Parathyroid adenoma (tissue), 2 donors: Measurements from ENCODE around the gene ZC3H7B.

Source experiments
- H2AFZ ChIP-seq: fragments of 300-600 bp; sonication (generic); one replicate; pipeline ENCODE4 v1.7.0; 2017; ENCODE audit warnings: antibody characterized with exemption, mild to moderate bottlenecking
- H3K27ac ChIP-seq: fragments of 300-600 bp; sonication (generic); one replicate; pipeline ENCODE4 v1.7.0; 2017
- H3K27me3 ChIP-seq: fragments of 300-600 bp; sonication (generic); one replicate; pipeline ENCODE4 v1.7.0; 2017; ENCODE audit warnings: low read length; ENCODE audit not compliant: control insufficient read depth, insufficient read depth
- H3K36me3 ChIP-seq: fragments of 300-600 bp; sonication (generic); one replicate; pipeline ENCODE4 v1.7.0; 2017; ENCODE audit warnings: low read length; ENCODE audit not compliant: control insufficient read depth, insufficient read depth
- H3K4me1 ChIP-seq: fragments of 300-600 bp; sonication (generic); one replicate; pipeline ENCODE4 v1.7.0; 2017; ENCODE audit warnings: control low read depth
- H3K4me2 ChIP-seq: fragments of 300-600 bp; sonication (generic); one replicate; pipeline ENCODE4 v1.7.0; 2017; ENCODE audit warnings: low read length
- H3K4me3 ChIP-seq: fragments of 300-600 bp; sonication (generic); one replicate; pipeline ENCODE4 v1.7.0; 2017; ENCODE audit warnings: low read depth, low read length
- H3K79me2 ChIP-seq: fragments of 300-600 bp; sonication (generic); one replicate; pipeline ENCODE4 v1.7.0; 2017; ENCODE audit warnings: control low read depth
- H3K9ac ChIP-seq: fragments of 300-600 bp; sonication (generic); one replicate; pipeline ENCODE4 v1.7.0; 2017; ENCODE audit warnings: mild to moderate bottlenecking
- H3K9me3 ChIP-seq: fragments of 300-600 bp; sonication (generic); one replicate; pipeline ENCODE4 v1.7.0; 2017; ENCODE audit warnings: low read length; ENCODE audit not compliant: control insufficient read depth
- CTCF ChIP-seq: fragments of 300-600 bp; sonication (generic); IDR thresholded peaks from one replicate; pipeline ENCODE4 v1.7.0; 2017; ENCODE audit warnings: antibody characterized with exemption, mild to moderate bottlenecking
- donor health status: primary hyperparathyroidism.

ZC3H7B gene

GRCh38 chr22:41301085-41302020, at the start of gene ZC3H7B:
TSS of gene ZC3H7B (plus strand) at chr22:41301525. CDS start at chr22:41320661, 19,136 bp downstream.
- H3K4me1 ChIP-seq: peaks cover 6% of the 10 kb centered on the region
- TF ChIP-seq CTCF: peak; percentile 55
- no peaks in the 10 kb centered on the region for H3K27me3 ChIP-seq
- H3K4me2 ChIP-seq: peak within 1 kb of the TSS; percentile 74
- peak within 1 kb of the TSS; percentile 76 for H2AFZ ChIP-seq
- peak within 1 kb of the TSS; percentile 77 for H3K4me3 ChIP-seq
- H3K79me2 ChIP-seq: peaks cover 13% of the 10 kb centered on the region
- no peaks in the 10 kb centered on the region for H3K36me3 ChIP-seq
- H3K9ac ChIP-seq: peak within 1 kb of the TSS; percentile 61
- no peaks in the 10 kb centered on the region for H3K9me3 ChIP-seq
- H3K27ac ChIP-seq: peak within 1 kb of the TSS; percentile 39

GRCh38 chr22:41252365-41252764, 49.0 kb upstream of the ZC3H7B start:
- no peak overlapping the region for H2AFZ ChIP-seq
- H3K79me2 ChIP-seq: no peaks in the 10 kb centered on the region
- TF ChIP-seq CTCF: no peak
- H3K4me3 ChIP-seq: no peak overlapping the region
- H3K36me3 ChIP-seq: no peaks in the 10 kb centered on the region
- no peak overlapping the region for H3K9ac ChIP-seq
- H3K4me2 ChIP-seq: no peak overlapping the region
- H3K9me3 ChIP-seq: no peaks in the 10 kb centered on the region
- no peaks in the 10 kb centered on the region for H3K27me3 ChIP-seq
- no peak overlapping the region for H3K27ac ChIP-seq
- no peaks in the 10 kb centered on the region for H3K4me1 ChIP-seq

GRCh38 chr22:41254230-41254629, 47.1 kb upstream of the ZC3H7B start:
- Histone ChIP-seq H3K27me3 (no peaks in the 10 kb centered on the region), H3K4me1 (no peaks in the 10 kb centered on the region), H3K79me2 (no peaks in the 10 kb centered on the region), H3K36me3 (no peaks in the 10 kb centered on the region), H3K9me3 (no peaks in the 10 kb centered on the region), H3K9ac (no peak overlapping the region), H2AFZ (no peak overlapping the region), H3K27ac (no peak overlapping the region), H3K4me3 (no peak overlapping the region), H3K4me2 (no peak overlapping the region)
- no peak for TF ChIP-seq CTCF

- Histone ChIP-seq H3K9me3 (no peaks in the 10 kb centered on the region), H3K27me3 (no peaks in the 10 kb centered on the region), H2AFZ (no peak overlapping the region), H3K27ac (no peak overlapping the region), H3K4me1 (no peaks in the 10 kb centered on the region), H3K36me3 (no peaks in the 10 kb centered on the region), H3K4me3 (no peak overlapping the region), H3K9ac (no peak overlapping the region), H3K4me2 (no peak overlapping the region), H3K79me2 (no peaks in the 10 kb centered on the region)
- no peak for TF ChIP-seq CTCF
Observed at GRCh38 chr22:41256254-41257253, 44.8 kb upstream of the ZC3H7B start.
